GM23338 (cell line): Measurements from ENCODE around the gene KIF17. TPM values are rescaled to one million over a fixed set of nuclear protein-coding genes. Genes with fewer than 3 reads are reported as not detected.

Source experiments
- ATAC-seq: fragments of 200-7000 bp; cut with Tn5 transposase; 3 replicates; pipeline ENCODE4 v1.9.1; 2020
- DNase-seq: peaks from one replicate; pipeline ENCODE4 v3.0.0-alpha.2; 2015; ENCODE audit warnings: low spot score
- H2AFZ ChIP-seq: fragments of 200-600 bp; sonication (generic); 2 replicates; pipeline ENCODE4 v1.8.0; 2016; ENCODE audit warnings: antibody characterized with exemption, mild to moderate bottlenecking, moderate library complexity
- H3F3A ChIP-seq: fragments of 200-600 bp; sonication (generic); replicated peaks from 2 replicates; pipeline ENCODE4 v1.8.0; 2017; ENCODE audit warnings: antibody characterized with exemption, mixed run types, low read depth
- H3K27ac ChIP-seq: fragments of 200-600 bp; sonication (generic); 2 replicates; pipeline ENCODE4 v1.6.1; 2016; ENCODE audit warnings: low read depth
- H3K27me3 ChIP-seq: fragments of 200-600 bp; sonication (generic); 2 replicates; pipeline ENCODE4 v1.8.0; 2016; ENCODE audit warnings: mild to moderate bottlenecking, mixed run types, moderate library complexity; ENCODE audit not compliant: insufficient read depth
- H3K36me3 ChIP-seq: fragments of 200-600 bp; sonication (generic); 2 replicates; pipeline ENCODE4 v1.8.0; 2016; ENCODE audit warnings: mild to moderate bottlenecking; ENCODE audit not compliant: insufficient read depth
- H3K4me1 ChIP-seq: fragments of 200-600 bp; sonication (generic); 2 replicates; pipeline ENCODE4 v1.8.0; 2016; ENCODE audit warnings: mild to moderate bottlenecking, moderate library complexity; ENCODE audit not compliant: insufficient read depth
- H3K4me2 ChIP-seq: fragments of 200-600 bp; sonication (generic); 2 replicates; pipeline ENCODE4 v1.7.1; 2017; ENCODE audit warnings: mixed run types
- H3K4me3 ChIP-seq: fragments of 200-600 bp; sonication (generic); 2 replicates; pipeline ENCODE4 v1.6.1; 2016; ENCODE audit warnings: mixed run types
- H3K79me2 ChIP-seq: fragments of 200-600 bp; sonication (generic); replicated peaks from 2 replicates; pipeline ENCODE4 v1.8.0; 2017; ENCODE audit warnings: mild to moderate bottlenecking; ENCODE audit not compliant: insufficient read depth
- H3K9me2 ChIP-seq: fragments of 200-600 bp; sonication (generic); 2 replicates; pipeline ENCODE4 v1.8.0; 2017; ENCODE audit not compliant: insufficient read depth
- H4K20me1 ChIP-seq: fragments of 200-600 bp; sonication (generic); replicated peaks from 2 replicates; pipeline ENCODE4 v1.8.0; 2017; ENCODE audit warnings: mild to moderate bottlenecking; ENCODE audit not compliant: insufficient read depth
- H3K27ac Mint-ChIP-seq: 2 replicates; pipeline ENCODE4 v1.8.0; 2020; ENCODE audit warnings: inconsistent platforms, mild to moderate bottlenecking, moderate library complexity, mixed read lengths
- H3K27me3 Mint-ChIP-seq: 3 replicates; pipeline ENCODE4 v1.8.0; 2022; ENCODE audit warnings: low read depth, mild to moderate bottlenecking, moderate library complexity, mixed read lengths, inconsistent platforms; ENCODE audit not compliant: insufficient read depth, poor library complexity
- H3K36me3 Mint-ChIP-seq: 3 replicates; pipeline ENCODE4 v1.8.0; 2021; ENCODE audit warnings: low read depth, mild to moderate bottlenecking, inconsistent platforms, moderate library complexity, mixed read lengths
- H3K4me1 Mint-ChIP-seq: 3 replicates; pipeline ENCODE4 v1.8.0; 2020; ENCODE audit warnings: mild to moderate bottlenecking, inconsistent platforms, mixed read lengths
- H3K4me3 Mint-ChIP-seq: 3 replicates; pipeline ENCODE4 v1.8.0; 2021; ENCODE audit warnings: moderate library complexity, mild to moderate bottlenecking, inconsistent platforms, mixed read lengths
- H3K9me3 Mint-ChIP-seq: 3 replicates; pipeline ENCODE4 v1.8.0; 2020; ENCODE audit warnings: moderate library complexity, mild to moderate bottlenecking, inconsistent platforms, mixed read lengths
- EZH2 ChIP-seq: fragments of 200-600 bp; sonication (generic); IDR thresholded peaks from one replicate; pipeline ENCODE4 v1.8.0; 2017; ENCODE audit warnings: antibody characterized with exemption, mild to moderate bottlenecking, low read depth; ENCODE audit not compliant: unreplicated experiment
- EZH2phosphoT487 ChIP-seq: fragments of 200-600 bp; sonication (generic); IDR thresholded peaks from one replicate; pipeline ENCODE4 v1.8.1; 2018; ENCODE audit warnings: antibody characterized with exemption; ENCODE audit not compliant: unreplicated experiment
- JUNB ChIP-seq: IDR thresholded peaks from one replicate; pipeline ENCODE4 v1.6.1; 2016; ENCODE audit warnings: antibody characterized with exemption; ENCODE audit not compliant: unreplicated experiment
- NANOG ChIP-seq: IDR thresholded peaks from 2 replicates; pipeline ENCODE4 v1.6.1; 2016; ENCODE audit warnings: antibody characterized with exemption, borderline replicate concordance
- POLR2AphosphoS5 ChIP-seq: IDR thresholded peaks from 2 replicates; pipeline ENCODE4 v1.6.1; 2016; ENCODE audit warnings: antibody characterized with exemption, low read depth
- ZNF114 ChIP-seq: fragments of 250-450 bp; sonication (Bioruptor Pico); IDR thresholded peaks from 2 replicates; pipeline ENCODE4 v1.5.0; 2020; ENCODE audit warnings: mild to moderate bottlenecking, moderate library complexity
- polyA plus RNA-seq: library from polyadenylated mRNA; unstranded; fragments of >200 nt; fragmentation: Nextera tagmentation; extraction: Ambion mirVana; gene quantifications from 2 replicates; pipeline ENCODE4 v1.2.1, GENCODE V29; 2016
- total RNA-seq: library from RNA; depleted of rRNA; stranded (reverse); fragments of >200 nt; shearing (Covaris generic); gene quantifications from 2 replicates; pipeline ENCODE4 v1.2.3, GENCODE V29; 2014
- TF ChIP-seq, protein P1 (sequence below): IDR thresholded peaks from 2 replicates; pipeline ENCODE4 v1.6.1; 2016; ENCODE audit warnings: antibody characterized with exemption
- TF ChIP-seq, protein P2 (sequence below): IDR thresholded peaks from one replicate; pipeline ENCODE4 v1.6.1; 2018; ENCODE audit warnings: antibody characterized with exemption; ENCODE audit not compliant: unreplicated experiment

The KIF17 gene
- total and polyA plus RNA-seq, 2 experiments from 2014 or later: 5.9 to 18.6 TPM

DNA sequence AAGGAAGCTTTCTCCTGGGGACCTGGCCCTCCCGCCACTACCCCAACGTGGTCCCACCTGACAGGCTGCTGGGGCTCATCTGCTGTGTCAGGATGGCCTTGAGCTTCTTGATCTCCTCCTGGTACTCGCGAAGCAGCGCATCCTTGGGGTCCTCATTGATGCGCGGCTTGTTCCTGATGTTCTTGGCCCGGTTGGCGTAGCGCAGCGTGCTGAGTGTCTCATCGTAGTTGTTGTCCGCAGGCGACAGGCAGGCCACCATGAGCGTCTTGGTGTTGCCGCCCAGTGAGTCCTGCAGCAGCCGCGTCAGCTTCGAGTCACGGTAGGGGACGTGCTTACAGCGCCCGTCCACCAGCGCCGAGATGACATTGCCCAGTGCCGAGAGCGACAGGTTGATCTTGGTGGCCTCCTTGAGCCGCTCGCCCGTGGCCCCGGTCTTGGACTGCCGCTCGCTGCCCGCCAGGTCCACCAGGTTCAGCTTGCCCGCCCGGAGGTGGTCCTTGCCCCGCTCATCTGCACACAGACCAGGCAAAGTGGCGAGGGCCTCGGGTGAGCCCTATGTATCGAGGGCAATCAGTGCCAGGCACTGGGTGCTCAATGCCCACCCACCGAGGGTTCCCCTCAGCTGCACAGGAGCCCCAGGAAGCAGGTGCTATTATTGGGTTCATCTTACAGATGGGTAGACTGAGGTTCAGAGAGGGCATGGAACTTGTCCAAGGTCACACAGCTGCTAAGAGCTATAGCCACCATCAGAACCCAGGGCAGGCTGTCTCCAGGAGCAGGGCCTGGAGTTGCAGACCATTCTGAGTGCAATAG is 13.2 kb downstream of the KIF17 start:
- no peak for ATAC-seq
- TF ChIP-seq, protein P1, sequence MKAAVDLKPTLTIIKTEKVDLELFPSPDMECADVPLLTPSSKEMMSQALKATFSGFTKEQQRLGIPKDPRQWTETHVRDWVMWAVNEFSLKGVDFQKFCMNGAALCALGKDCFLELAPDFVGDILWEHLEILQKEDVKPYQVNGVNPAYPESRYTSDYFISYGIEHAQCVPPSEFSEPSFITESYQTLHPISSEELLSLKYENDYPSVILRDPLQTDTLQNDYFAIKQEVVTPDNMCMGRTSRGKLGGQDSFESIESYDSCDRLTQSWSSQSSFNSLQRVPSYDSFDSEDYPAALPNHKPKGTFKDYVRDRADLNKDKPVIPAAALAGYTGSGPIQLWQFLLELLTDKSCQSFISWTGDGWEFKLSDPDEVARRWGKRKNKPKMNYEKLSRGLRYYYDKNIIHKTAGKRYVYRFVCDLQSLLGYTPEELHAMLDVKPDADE: no peak
- TF ChIP-seq EZH2phosphoT487 (no peak), POLR2AphosphoS5 (no peak)
- Histone ChIP-seq H3K9me2 (no peaks in the 10 kb centered on the region), H3K36me3 (no peaks in the 10 kb centered on the region; the same call in 1 of the 2 replicates), H3K4me3 (no peak overlapping the region), H3F3A (no peaks in the 10 kb centered on the region), H2AFZ (no peak overlapping the region), H3K79me2 (no peaks in the 10 kb centered on the region), H3K27me3 (no peaks in the 10 kb centered on the region), H3K27ac (no peak overlapping the region), H3K4me2 (no peak overlapping the region), H3K4me1 (no peaks in the 10 kb centered on the region), H4K20me1 (peaks cover 4% of the 10 kb centered on the region)
- Mint-ChIP-seq H3K4me3 (no peak overlapping the region), H3K27me3 (peaks cover 8% of the 10 kb centered on the region), H3K27ac (no peak overlapping the region), H3K9me3 (0 out of 3 replicates have a peak, but pooled peaks cover 2% of the 10 kb centered on the region), H3K36me3 (peaks cover 24% of the 10 kb centered on the region), H3K4me1 (no peaks in the 10 kb centered on the region)
- no peak for DNase-seq

DNA sequence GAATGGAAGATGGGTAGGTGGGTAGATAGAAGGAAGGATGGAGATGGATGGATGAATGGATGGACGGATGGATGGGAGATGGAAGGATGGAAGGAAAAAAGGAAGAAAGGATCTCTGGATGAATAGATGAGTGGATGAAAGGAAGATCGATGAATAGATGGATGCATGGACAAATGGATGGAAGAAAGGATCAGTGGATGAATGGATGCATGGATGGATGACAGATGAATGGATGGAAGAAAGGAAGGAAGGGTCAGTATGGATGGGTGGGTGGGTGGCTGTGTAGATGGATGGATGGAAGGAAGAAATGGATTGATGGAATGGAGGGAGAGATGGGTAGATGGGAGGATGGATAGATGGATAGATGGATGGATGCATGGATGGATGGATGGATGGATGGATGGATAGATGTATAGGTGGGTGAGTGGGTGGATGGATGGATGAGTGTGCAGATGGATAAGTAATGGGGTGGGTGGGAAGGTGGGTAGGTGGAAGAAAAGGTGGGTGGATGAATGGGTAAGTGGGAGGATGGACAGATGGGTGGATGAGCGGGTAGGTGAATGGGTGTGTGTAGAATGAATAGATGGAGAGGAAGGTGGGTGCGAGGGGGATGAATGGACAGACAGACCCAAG is 14.6 kb downstream of the KIF17 start:
- Histone ChIP-seq H3K27ac (no peak overlapping the region), H3K79me2 (no peaks in the 10 kb centered on the region), H2AFZ (no peak overlapping the region), H3K27me3 (no peaks in the 10 kb centered on the region), H4K20me1 (no peaks in the 10 kb centered on the region; the same call in 1 of the 2 replicates), H3K4me2 (no peak overlapping the region), H3K4me3 (no peak overlapping the region), H3F3A (no peaks in the 10 kb centered on the region), H3K36me3 (no peaks in the 10 kb centered on the region), H3K4me1 (no peaks in the 10 kb centered on the region), H3K9me2 (no peaks in the 10 kb centered on the region)
- no peak for ATAC-seq
- Mint-ChIP-seq H3K9me3 (peaks cover 2% of the 10 kb centered on the region; the same call in 1 of the 3 replicates), H3K27ac (no peak overlapping the region), H3K4me3 (no peak overlapping the region), H3K4me1 (no peaks in the 10 kb centered on the region; the same call in 2 of the 3 replicates), H3K36me3 (peaks cover 18% of the 10 kb centered on the region), H3K27me3 (peaks cover 6% of the 10 kb centered on the region)
- DNase-seq: no peak
- no peak for TF ChIP-seq JUNB
- TF ChIP-seq, protein P2, sequence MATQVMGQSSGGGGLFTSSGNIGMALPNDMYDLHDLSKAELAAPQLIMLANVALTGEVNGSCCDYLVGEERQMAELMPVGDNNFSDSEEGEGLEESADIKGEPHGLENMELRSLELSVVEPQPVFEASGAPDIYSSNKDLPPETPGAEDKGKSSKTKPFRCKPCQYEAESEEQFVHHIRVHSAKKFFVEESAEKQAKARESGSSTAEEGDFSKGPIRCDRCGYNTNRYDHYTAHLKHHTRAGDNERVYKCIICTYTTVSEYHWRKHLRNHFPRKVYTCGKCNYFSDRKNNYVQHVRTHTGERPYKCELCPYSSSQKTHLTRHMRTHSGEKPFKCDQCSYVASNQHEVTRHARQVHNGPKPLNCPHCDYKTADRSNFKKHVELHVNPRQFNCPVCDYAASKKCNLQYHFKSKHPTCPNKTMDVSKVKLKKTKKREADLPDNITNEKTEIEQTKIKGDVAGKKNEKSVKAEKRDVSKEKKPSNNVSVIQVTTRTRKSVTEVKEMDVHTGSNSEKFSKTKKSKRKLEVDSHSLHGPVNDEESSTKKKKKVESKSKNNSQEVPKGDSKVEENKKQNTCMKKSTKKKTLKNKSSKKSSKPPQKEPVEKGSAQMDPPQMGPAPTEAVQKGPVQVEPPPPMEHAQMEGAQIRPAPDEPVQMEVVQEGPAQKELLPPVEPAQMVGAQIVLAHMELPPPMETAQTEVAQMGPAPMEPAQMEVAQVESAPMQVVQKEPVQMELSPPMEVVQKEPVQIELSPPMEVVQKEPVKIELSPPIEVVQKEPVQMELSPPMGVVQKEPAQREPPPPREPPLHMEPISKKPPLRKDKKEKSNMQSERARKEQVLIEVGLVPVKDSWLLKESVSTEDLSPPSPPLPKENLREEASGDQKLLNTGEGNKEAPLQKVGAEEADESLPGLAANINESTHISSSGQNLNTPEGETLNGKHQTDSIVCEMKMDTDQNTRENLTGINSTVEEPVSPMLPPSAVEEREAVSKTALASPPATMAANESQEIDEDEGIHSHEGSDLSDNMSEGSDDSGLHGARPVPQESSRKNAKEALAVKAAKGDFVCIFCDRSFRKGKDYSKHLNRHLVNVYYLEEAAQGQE: no peak
- TF ChIP-seq NANOG: no peak
- TF ChIP-seq, protein P1: no peak
- no peak for TF ChIP-seq ZNF114 (CRISPR knock-in tag)
- no peak for TF ChIP-seq EZH2
